GM18858 (cell line): Measurements from ENCODE around the gene DNAJC5.
"Not testable (repeated sequence)": the region's sequence is repeated elsewhere in the genome, so short reads cannot be mapped to it uniquely, and the experiment has no call there.

Experiments used
- ATAC-seq: cut with Tn5 transposase; IDR thresholded peaks from one replicate; pipeline ENCODE4 v1.9.1; 2021; ENCODE audit not compliant: unreplicated experiment

Gene DNAJC5

GRCh38 chr20:63966172-63966943 is 71.4 kb downstream of the DNAJC5 start:
- ATAC-seq, result no peak

- ATAC-seq, result no peak
These were observed 72.0 kb downstream of the DNAJC5 start for GRCh38 chr20:63966944-63967322.

- ATAC-seq, result no peak
These were observed 72.6 kb downstream of the DNAJC5 start for GRCh38 chr20:63967330-63968135.

GRCh38 chr20:63968136-63968927 is 73.4 kb downstream of the DNAJC5 start:
- no peak for ATAC-seq

- ATAC-seq, result no peak
These were observed 74.2 kb downstream of the DNAJC5 start for GRCh38 chr20:63968928-63969760.

GRCh38 chr20:63969838-63970713 is 75.2 kb downstream of the DNAJC5 start, which contains the start of gene ZNF512B:
ZNF512B (minus strand) TSS chr20:63969930; CDS start chr20:63967950, 1,980 bp downstream.
- no peak for ATAC-seq

GRCh38 chr20:63970714-63971431 is 75.9 kb downstream of the DNAJC5 start:
- ATAC-seq, result no peak

- ATAC-seq, result not testable (repeated sequence)
These were observed 77.0 kb downstream of the DNAJC5 start for GRCh38 chr20:63971960-63972311.

GRCh38 chr20:63972312-63973159 is 77.6 kb downstream of the DNAJC5 start:
- ATAC-seq, result no peak

- no peak for ATAC-seq
These were observed 78.2 kb downstream of the DNAJC5 start for GRCh38 chr20:63973160-63973479.

- ATAC-seq, result no peak
These were observed 78.9 kb downstream of the DNAJC5 start for GRCh38 chr20:63973636-63974401.

GRCh38 chr20:63974402-63975200 is 79.7 kb downstream of the DNAJC5 start:
- no peak for ATAC-seq

- not testable (repeated sequence) for ATAC-seq
These were observed 81.6 kb downstream of the DNAJC5 start for GRCh38 chr20:63976511-63976910.

- ATAC-seq, result no peak
These were observed 82.2 kb downstream of the DNAJC5 start for GRCh38 chr20:63976980-63977738.

GRCh38 chr20:63977739-63978276 is 82.9 kb downstream of the DNAJC5 start:
- ATAC-seq, result no peak
